ENCODE data around the gene CISH.

The CISH gene

DNA sequence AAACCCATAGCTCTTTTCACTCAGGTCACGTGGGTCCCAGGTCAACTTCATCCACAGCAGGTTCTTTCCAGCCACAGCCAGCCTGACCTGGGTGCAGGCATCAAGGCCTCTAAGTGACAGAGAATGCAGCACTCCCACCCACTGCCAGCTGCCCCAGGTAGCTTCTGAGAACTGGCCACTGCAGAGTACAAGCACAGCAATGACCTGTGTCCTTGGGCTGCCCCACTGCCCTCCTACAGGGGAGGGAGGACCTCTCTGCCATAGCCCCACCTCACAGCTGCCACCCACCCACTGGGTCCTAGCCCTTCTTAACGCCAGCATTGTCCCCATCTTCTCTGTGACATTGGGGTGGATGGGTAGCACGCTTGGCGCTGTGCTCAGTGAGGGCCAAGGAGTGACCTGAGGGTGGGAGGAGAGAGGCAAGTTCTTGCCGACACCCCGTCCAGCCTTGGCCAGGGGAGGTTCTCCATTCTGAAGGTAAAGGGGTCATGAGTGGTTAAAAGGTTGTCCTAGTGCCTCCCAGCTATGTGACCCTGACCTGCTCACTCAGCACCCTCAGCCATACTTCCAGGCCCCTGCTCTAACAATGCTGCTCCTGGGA, 12.4 kb downstream of the CISH start:
- DNase-seq (ENCODE audit: low spot score) = no peak

DNA sequence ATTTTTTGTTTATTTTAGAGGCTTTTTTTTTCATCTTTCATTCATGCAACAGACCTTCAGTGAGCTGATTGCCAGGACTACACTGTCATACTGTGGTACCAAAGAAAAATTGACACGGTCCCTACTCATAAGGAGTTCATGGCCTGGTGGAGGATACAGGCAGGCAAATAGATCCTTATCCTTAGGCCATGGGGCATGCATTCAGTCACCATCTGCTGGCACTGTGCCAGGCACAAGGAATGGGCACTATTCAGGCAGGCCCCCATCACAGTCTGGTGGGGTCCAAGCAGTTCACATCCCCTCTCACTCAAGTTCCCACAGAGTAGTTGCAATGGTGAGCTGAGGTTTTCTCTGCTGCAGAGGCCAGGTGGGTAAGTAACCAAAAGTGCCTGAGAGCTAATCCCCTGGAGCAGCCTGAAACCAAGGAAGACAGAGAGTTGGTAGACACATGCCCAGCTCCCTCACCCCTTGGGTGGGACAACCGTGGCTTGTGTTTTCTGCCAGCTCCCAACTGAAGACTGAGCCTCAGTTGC, 17.3 kb downstream of the CISH start:
- DNase-seq (ENCODE audit: low spot score) = no peak

DNA sequence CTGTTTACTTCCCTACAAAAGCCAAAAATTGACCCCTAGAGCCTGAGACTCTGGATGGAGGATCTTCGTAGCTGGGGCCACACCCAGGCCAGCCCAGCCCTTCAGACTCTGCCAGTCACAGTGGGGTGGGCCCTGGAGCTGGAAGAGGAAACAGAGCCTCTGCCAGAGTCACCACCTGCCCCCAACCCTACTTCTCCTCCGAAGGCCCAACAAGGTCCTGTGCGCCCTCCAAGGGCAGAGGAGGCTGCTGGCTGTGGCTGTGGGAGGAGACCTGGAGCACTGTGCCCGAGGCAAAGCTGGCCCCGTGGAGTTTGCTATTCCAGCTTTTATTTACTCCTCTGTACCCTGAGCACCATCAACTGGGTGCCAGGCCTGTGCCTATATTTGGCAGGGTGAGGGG, 19.0 kb downstream of the CISH start:
- DNase-seq (ENCODE audit: low spot score) = no peak

DNA sequence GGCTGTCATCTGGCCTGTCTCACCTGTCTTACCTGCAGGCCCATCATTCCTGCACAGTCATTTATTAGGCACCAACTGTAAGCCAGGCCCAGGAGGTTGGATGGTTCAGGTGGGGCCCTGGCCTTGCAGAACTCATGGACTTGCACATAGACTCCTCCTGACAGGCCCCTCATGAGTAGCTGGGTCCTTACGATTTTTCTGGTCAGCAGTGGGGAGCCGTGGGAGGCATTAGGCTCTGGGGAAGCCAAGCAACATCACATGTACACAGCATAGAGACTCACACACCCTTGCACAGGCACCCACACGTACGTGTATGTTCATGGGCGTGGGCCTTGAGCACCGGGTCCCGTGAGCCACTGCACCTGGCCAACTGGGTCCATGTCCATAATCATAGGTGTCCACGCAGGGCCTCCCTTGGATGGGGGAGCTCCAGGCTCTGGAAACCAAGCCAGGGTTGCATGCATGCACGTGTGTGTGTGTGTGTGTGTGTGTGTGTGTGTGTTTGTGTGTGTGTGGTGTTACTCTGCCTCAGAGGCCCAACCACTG, 20.3 kb downstream of the CISH start:
- DNase-seq (ENCODE audit: low spot score) = no peak

DNA sequence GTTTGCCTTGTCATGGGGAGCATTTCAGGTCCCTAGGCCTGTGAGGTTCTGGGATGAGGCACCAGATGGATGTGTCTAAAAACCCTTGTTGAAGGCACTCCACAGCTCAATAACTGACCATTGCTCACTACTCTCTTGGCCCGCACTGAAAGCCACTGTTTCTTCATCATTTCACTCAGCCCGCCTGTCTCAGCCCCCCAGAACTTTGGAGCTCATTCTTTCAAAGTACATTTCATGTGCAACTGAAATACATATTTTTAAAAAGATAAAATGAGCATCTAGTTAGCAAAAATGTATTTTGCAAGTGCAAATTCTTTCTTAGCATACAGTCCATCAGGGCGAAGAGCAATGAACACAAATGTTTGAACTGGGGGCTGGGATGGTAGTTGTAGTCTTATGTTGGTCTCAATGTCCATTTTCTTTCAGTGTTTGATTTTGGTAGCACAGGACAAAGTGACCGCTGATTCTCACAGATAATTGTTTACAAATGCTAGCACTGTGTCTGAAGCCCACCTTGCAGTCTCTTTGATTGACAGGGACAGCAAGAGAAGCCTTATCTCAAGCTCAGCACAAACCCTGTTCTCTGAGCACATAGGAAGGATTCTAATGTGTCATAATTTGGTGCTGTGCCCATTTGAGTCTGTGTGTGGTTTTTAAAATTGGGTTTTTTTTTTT, 22.7 kb downstream of the CISH start:
- DNase-seq (ENCODE audit: low spot score) = no peak

- no peak for DNase-seq (ENCODE audit: low spot score)
These were observed 23.5 kb downstream of the CISH start for GRCh38 chr3:50587806-50588758.

DNA sequence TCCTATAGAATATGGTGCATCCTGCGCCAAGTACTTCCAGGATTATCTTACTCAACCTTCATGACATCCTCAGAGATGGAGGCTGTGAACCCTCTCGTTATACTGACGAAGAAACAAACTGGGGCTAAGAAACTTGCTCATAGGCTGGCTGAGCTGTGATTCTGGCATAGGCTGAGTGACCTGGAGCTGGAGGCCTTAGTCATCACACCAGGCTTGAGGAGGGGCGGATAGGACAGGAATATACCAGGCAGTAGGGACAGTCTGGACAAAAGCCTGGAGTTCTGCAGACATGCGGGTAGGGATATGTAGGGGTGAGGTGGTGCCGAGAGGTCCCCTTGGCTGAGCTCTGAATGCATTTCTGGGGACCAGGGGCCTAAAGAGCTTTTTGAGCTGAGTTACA, 24.2 kb downstream of the CISH start:
- no peak for DNase-seq (ENCODE audit: low spot score)

- DNase-seq (ENCODE audit: low spot score) = no peak
These were observed 24.9 kb downstream of the CISH start for GRCh38 chr3:50586763-50587070.

DNA sequence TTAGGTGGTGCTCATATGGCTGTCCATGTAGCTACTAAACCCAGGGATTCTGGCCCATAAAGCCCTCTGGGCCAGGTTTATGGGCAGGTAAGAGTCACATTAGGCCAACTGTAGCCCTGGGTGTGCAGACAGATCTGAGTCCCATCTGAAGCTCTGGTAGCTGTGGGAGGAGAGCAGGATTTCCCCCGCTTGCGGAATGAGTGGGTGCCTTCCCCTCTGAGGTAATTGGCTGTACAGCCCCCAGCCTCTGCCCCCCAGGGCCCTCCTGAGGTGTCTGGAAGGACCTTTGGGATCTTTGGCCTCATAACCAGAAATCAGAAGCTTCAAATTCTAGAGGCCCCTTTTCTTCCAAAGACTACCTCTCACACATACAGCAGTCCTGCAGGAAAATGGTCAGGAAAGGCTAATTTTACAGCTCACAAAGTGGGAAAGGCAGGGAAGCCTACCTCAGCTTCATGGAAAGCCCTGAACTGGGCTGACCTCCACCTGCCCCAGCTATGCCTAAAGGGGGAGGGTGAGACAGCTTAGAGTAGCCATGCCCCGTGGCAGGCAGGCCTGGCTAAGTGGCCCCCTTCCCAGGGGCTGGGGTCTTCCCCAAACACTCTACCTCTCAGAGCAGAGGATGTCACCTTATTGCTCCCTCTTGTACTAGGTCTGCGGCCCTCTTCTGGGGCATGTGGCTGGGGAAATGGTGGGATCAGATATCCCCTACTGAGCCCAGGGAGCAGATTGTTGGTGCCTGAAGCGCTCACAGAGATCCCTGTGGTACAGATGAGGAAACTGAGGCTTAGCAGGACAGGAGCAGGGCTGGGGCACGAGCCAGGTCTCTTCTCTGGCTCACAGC, 25.4 kb downstream of the CISH start:
- DNase-seq (ENCODE audit: low spot score) = no peak

- no peak for DNase-seq (ENCODE audit: low spot score)
These were observed 27.2 kb downstream of the CISH start for GRCh38 chr3:50584391-50584790.

DNA sequence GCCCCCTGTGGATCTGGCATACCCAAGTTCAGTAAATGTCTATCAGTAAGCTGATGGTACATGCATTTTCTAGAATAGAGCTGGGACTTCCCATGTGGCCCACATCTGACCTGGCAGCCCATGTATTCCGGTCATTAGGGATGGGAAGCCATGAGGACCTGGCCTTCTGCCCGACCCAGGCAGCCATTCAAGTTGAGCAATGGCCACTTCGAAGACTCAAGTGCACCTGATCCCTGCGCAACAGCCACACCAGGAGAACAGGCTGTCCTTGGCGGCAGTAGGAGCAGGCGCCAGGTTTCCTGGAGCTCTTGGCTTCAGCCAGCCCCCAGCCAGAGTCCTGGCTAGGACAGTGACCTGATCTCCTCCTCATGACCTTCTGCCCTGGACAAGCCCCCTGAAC, 27.7 kb downstream of the CISH start:
- DNase-seq (ENCODE audit: low spot score) = peak; percentile 44

DNA sequence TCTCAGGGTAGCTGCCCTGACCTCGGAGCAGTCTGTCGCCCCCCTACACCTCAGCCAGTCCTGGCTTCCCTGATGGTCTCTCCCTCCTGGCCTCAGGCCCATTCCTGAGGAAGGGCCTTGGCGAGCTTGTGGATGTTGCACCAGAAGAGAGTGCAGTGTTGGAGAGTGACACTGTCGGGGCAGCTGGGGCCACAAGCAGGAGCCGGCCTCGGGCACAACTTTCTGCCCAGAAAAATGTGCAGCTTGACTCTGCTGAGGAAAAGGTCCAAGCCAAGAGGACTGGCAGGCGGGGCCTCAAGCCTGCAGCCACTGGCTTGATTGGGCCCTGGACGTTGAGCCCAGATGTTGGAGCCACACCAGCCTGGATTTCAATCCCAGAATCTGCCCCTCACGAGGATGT, 29.5 kb downstream of the CISH start:
- DNase-seq (ENCODE audit: low spot score) = no peak

GRCh38 chr3:50581459-50581842, 30.1 kb downstream of the CISH start:
- DNase-seq (ENCODE audit: low spot score) = no peak

- DNase-seq (ENCODE audit: low spot score) = no peak
These were observed 30.7 kb downstream of the CISH start for GRCh38 chr3:50580683-50581458.

DNA sequence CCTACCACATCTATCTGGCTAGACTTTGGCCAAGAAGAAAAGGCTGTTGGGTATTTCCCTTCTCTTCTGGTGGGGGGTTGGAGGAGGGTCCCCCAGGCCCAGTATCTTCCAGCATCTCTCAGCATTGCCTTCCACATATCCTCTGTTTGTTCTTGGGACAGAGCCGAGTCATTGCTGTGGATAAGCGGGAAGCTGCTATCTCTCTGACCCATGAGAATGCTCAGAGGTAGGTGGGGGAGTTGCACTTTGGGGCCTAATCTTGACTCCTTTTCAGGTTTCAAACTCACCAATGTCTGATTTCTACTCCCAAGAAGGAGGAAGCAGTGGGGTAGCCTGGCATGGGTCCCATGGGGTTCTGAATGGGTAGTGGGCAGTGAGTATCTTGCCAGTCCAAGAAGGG, 34.2 kb downstream of the CISH start:
- no peak for DNase-seq (ENCODE audit: low spot score)

GRCh38 chr3:50575372-50575771, 36.2 kb downstream of the CISH start:
- no peak for DNase-seq (ENCODE audit: low spot score)

DNA sequence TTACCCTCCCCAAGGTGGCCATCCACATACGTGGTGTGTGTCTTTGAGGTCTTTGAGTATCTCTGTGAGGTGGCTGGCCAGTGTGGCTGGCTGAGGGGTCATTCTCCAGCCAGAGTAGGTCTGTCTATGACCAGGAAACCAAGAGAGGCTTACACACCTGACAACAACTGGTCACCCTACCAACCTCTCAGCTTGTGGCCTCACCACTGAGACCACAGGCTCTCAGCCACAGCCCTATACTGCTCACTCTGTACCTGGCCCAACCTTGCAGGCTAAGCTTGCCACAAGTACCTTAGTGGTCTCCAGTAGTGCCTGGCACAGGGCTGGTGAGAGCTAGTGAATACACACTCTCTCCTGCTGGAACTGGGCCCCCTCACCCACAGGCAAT, 37.1 kb downstream of the CISH start:
- DNase-seq (ENCODE audit: low spot score) = no peak

DNA sequence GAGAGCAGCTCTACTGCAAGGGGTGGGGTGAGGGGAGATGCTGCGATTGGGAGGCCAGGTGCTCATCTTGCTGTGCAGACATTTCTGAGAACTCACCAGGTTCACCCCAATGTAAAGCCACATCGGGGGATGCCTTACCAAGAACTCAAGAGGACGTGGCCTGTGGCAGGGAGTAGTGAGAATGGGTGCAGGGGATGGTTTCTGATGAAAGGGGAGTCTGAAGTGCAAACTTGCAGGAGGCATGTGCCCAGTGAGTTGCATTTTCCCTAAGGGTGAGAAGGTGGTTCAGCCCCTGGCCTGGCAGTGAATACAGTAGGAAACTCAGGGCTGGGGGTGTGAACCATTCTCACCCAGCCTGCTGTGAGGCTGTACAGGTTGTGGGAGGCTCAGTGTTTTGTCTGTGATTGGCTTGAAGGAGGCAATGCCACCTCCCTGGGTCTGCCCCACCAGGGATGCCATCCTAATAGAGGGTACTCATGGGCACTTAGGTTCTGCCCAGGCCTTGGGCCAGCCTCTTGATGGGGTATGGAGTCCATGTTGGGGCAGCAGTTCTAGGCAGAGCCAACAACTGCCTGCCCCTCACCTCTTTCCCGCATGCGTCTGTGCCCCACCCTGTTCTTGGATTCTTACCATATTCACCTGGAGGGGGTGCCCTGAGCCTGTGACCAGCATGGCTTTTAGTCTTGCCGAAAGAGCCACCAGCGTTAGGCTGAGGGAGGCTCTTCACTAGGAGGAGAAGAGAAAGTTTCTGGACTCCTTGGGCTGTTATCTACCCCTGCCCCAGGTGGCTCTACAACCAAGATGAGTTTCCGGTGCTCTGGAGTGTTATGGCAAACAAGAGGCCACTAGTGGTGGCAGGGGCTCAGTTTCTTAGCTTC, 37.8 kb downstream of the CISH start:
- no peak for DNase-seq (ENCODE audit: low spot score)

- no peak for DNase-seq (ENCODE audit: low spot score)
These were observed 38.7 kb downstream of the CISH start for GRCh38 chr3:50572801-50573371.

- peak; percentile 84 for DNase-seq (ENCODE audit: low spot score)
These were observed 39.4 kb downstream of the CISH start for GRCh38 chr3:50572158-50572557.

Data from cerebellar cortex (tissue), 1 donor.